H1 (cell line): ENCODE data around the gene HTR1B.

Experiments used
- CTCF ChIP-seq, 3 experiments: IDR thresholded peaks; 1 replicate in 2 of 3; 2 replicates in 1 of 3; pipeline versions ENCODE4 v1.5.1 to v1.6.1; 2011; ENCODE audit warnings: low read length in 3 of 3, mild to moderate bottlenecking in 3 of 3, inconsistent platforms in 2 of 3, low read depth in 1 of 3, moderate library complexity in 1 of 3; ENCODE audit not compliant: insufficient read depth in 1 of 3; ENCODE audit errors: control extremely low read depth in 1 of 3
- FOSL1 ChIP-seq: IDR thresholded peaks from 2 replicates; pipeline ENCODE4 v1.6.1; 2011; ENCODE audit warnings: mild to moderate bottlenecking, low read depth, low read length, moderate library complexity; ENCODE audit not compliant: insufficient read depth
- HDAC2 ChIP-seq, 2 experiments: fragments of 300-600 bp in 1 of 2; sonication (generic) in 1 of 2; IDR thresholded peaks; 2 replicates each; pipeline ENCODE4 v1.6.1; 2011 to 2012; ENCODE audit warnings: low read depth in 2 of 2, low read length in 2 of 2, mild to moderate bottlenecking in 2 of 2, moderate library complexity in 2 of 2, borderline replicate concordance in 1 of 2, inconsistent platforms in 1 of 2
- JUN ChIP-seq: IDR thresholded peaks from 2 replicates; pipeline ENCODE4 v1.6.1; 2011; ENCODE audit warnings: low read depth, mild to moderate bottlenecking, improper control_type of control experiment, low read length
- KDM5A ChIP-seq: fragments of 200-600 bp; IDR thresholded peaks from 2 replicates; pipeline ENCODE4 v1.7.1; 2012; ENCODE audit warnings: mild to moderate bottlenecking, low read length, inconsistent platforms, mixed read lengths
- POLR2A ChIP-seq, 2 experiments: IDR thresholded peaks; 1 replicate in 1 of 2; 2 replicates in 1 of 2; pipeline ENCODE4 v1.6.1; 2011; ENCODE audit warnings: low read depth in 2 of 2, low read length in 2 of 2, mild to moderate bottlenecking in 2 of 2; ENCODE audit errors: control extremely low read depth in 1 of 2
- RFX5 ChIP-seq: IDR thresholded peaks from 2 replicates; pipeline ENCODE4 v1.6.1; 2011; ENCODE audit warnings: low read depth, low read length, improper control_type of control experiment, borderline replicate concordance
- TAF1 ChIP-seq: IDR thresholded peaks from 2 replicates; pipeline ENCODE4 v1.6.1; 2011; ENCODE audit warnings: mild to moderate bottlenecking, low read depth, low read length

GRCh38 chr6:77502981-77503380, 39.7 kb upstream of the HTR1B start:
- TF ChIP-seq CTCF (IDR thresholded peaks at IDR 0.05; ENCODE audit: control extremely low read depth in 1 of 3, insufficient read depth in 1 of 3, low read depth in 1 of 3, low read length in 3 of 3), result no peak
- TF ChIP-seq FOSL1, result no peak
- no peak for TF ChIP-seq HDAC2 (IDR thresholded peaks at IDR 0.05; ENCODE audit: borderline replicate concordance in 1 of 2, low read depth in 2 of 2, low read length in 2 of 2)
- no peak for TF ChIP-seq RFX5
- no peak for TF ChIP-seq KDM5A
- no peak for TF ChIP-seq POLR2A (IDR thresholded peaks at IDR 0.05; ENCODE audit: control extremely low read depth in 1 of 2, low read depth in 2 of 2, low read length in 2 of 2)
- TF ChIP-seq TAF1, result no peak
- no peak for TF ChIP-seq JUN
